Natural killer cell treated with Interleukin-12 subunit alpha and Interleukin-12 subunit beta and Interleukin-15 and Interleukin-18, amount 100 ng/mL, for 72 hours (primary cell): ENCODE data around the gene MSANTD1. TPM values are rescaled to one million over a fixed set of nuclear protein-coding genes. Genes with fewer than 3 reads are reported as not detected.

Experiments used
- ATAC-seq, 2 donors: fragments of 150-1000 bp; cut with Tn5 transposase in 1 of 2; sonication (Bioruptor Pico), chemical (Tn5 transposase) in 1 of 2; 2 replicates each; pipeline ENCODE4 v1.10.0; 2021
- DNase-seq: peaks from one replicate; pipeline ENCODE4 v3.0.0; 2022; ENCODE audit warnings: low spot score
- H3K27ac Mint-ChIP-seq, 2 donors: 1 replicate in 1 of 2; 2 replicates in 1 of 2; pipeline ENCODE4 v1.8.0; 2022; ENCODE audit warnings: mixed read lengths in 2 of 2, mild to moderate bottlenecking in 1 of 2, moderate library complexity in 1 of 2
- H3K27me3 Mint-ChIP-seq, 2 donors: 1 replicate in 1 of 2; 2 replicates in 1 of 2; pipeline ENCODE4 v1.8.0; 2022; ENCODE audit warnings: mixed read lengths in 2 of 2
- H3K36me3 Mint-ChIP-seq: one replicate; pipeline ENCODE4 v1.8.0; 2022; ENCODE audit warnings: mixed read lengths
- H3K4me1 Mint-ChIP-seq, 2 donors: 1 replicate in 1 of 2; 2 replicates in 1 of 2; pipeline ENCODE4 v1.8.0; 2022; ENCODE audit warnings: low read depth in 2 of 2, mixed read lengths in 2 of 2, mild to moderate bottlenecking in 1 of 2
- H3K4me3 Mint-ChIP-seq: one replicate; pipeline ENCODE4 v1.8.0; 2022; ENCODE audit warnings: mixed read lengths
- H3K9me3 Mint-ChIP-seq: 2 replicates; pipeline ENCODE4 v1.8.0; 2022; ENCODE audit warnings: mixed read lengths
- total RNA-seq, 2 donors: library from RNA; stranded (reverse); gene quantifications; one replicate each; pipeline ENCODE4 v1.2.3, GENCODE V29; 2022

Gene MSANTD1
- total RNA-seq, 2 donors from 2014 or later = 1.8 to 2.0 TPM

DNA sequence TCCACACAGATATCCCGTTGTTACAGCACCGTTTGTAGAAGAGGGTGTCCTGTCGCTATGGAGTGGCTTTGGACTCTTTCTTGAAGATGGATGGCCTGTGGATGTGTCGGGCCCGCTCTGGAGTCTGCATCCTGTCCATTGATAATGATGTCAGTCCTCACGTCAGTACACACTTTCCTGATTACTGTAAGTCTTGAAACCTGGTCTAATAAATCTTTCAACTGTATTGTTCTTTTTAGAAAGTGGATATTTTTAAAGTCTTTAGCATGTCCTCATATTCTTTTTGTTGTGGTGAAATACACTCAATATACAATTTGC lies 14.9 kb downstream of the MSANTD1 start:
- no peaks in the 10 kb centered on the region for H3K4me1 Mint-ChIP-seq
- no peaks in the 10 kb centered on the region for H3K27me3 Mint-ChIP-seq
- no peaks in the 10 kb centered on the region for H3K36me3 Mint-ChIP-seq
- H3K9me3 Mint-ChIP-seq = no peaks in the 10 kb centered on the region
- ATAC-seq = no peak
- no peak for DNase-seq
- no peak overlapping the region for H3K27ac Mint-ChIP-seq
- no peak overlapping the region for H3K4me3 Mint-ChIP-seq

DNA sequence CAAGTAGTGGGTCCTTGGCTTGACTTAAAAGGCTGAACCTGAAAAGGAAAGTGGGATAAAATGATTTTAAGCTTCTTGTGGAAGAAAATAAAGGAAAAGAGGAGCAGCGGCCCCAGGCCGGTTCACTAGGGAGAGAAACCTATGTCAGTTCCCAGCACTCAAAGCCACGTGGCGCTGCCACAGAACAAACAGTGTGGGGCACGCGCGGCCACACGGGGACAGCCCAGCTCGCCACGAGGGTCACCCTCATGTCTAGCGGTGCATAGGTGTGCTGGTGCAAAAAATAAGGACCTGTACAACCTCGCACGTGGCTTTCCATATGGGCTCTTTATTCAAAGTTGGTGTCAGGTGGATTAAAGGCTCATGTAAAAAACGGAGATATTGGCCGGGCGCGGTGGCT lies 17.1 kb downstream of the MSANTD1 start:
- H3K27ac Mint-ChIP-seq = peak overlapping the region in 1 of 2 donors; percentile 70
- H3K27me3 Mint-ChIP-seq = no peaks in the 10 kb centered on the region
- no peaks in the 10 kb centered on the region for H3K4me1 Mint-ChIP-seq
- no peak for DNase-seq
- ATAC-seq = no peak
- no peaks in the 10 kb centered on the region for H3K9me3 Mint-ChIP-seq
- H3K4me3 Mint-ChIP-seq = no peak overlapping the region
- H3K36me3 Mint-ChIP-seq = no peaks in the 10 kb centered on the region

GRCh38 chr4:3267576-3268394 lies 18.8 kb downstream of the MSANTD1 start:
- no peak overlapping the region for H3K4me3 Mint-ChIP-seq
- H3K4me1 Mint-ChIP-seq = no peaks in the 10 kb centered on the region
- H3K27ac Mint-ChIP-seq = no peak overlapping the region
- no peaks in the 10 kb centered on the region for H3K27me3 Mint-ChIP-seq
- H3K36me3 Mint-ChIP-seq = no peaks in the 10 kb centered on the region
- no peaks in the 10 kb centered on the region for H3K9me3 Mint-ChIP-seq
- DNase-seq = no peak
- ATAC-seq = peak in 1 of 2 donors; percentile 12

- no peaks in the 10 kb centered on the region for H3K36me3 Mint-ChIP-seq
- H3K27me3 Mint-ChIP-seq = no peaks in the 10 kb centered on the region
- H3K4me3 Mint-ChIP-seq = no peak overlapping the region
- no peaks in the 10 kb centered on the region for H3K4me1 Mint-ChIP-seq
- H3K9me3 Mint-ChIP-seq = no peaks in the 10 kb centered on the region
- ATAC-seq (peak; percentile 9 to 43), DNase-seq (no peak)
- no peak overlapping the region for H3K27ac Mint-ChIP-seq
Observed at GRCh38 chr4:3268395-3269104, 19.6 kb downstream of the MSANTD1 start.

DNA sequence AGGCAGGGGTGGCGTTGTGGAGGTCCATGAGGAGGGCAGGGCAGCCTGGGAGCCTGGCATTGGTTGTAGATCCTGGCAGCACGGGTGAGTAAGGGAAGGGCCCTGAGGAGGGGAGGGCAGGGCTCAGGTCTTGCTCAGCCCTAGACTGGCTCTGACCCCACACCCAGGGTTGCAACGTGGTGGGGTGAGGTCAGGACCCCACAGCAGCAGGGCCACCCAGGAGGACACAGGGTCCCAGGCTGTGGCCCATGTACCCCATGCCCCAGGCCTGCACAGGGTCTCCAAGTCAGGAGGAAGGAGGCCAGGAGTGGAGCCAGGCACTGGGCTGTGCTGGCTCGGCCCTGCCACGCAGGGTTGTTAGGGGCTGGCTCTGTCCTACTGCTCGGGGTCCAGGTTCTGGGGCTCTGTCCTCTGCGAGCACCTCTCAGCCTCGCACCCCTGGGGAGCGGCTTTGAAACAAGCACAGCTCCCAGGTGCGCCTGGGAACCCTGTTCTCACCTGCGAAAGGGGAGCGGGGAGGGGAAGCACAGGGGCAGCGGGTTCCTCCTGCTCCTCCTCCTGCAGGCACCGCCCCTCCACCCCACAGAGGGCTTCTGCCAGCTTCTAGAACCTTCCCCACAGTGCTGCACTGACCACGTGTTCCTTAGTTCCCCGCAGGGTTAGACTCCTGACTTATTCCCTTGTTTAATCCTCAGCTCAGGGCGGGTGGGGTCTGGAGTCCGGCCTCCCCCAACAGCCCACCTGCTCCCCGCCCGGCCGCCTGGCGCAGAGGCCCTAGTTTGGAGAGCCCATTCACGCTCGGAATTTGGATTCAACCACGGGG lies 20.4 kb downstream of the MSANTD1 start:
- no peaks in the 10 kb centered on the region for H3K4me1 Mint-ChIP-seq
- H3K4me3 Mint-ChIP-seq = no peak overlapping the region
- H3K27me3 Mint-ChIP-seq = no peaks in the 10 kb centered on the region
- no peak overlapping the region for H3K27ac Mint-ChIP-seq
- no peaks in the 10 kb centered on the region for H3K36me3 Mint-ChIP-seq
- H3K9me3 Mint-ChIP-seq = no peaks in the 10 kb centered on the region
- DNase-seq = no peak
- ATAC-seq = peak; percentile 38 to 55

GRCh38 chr4:3269991-3270611 lies 21.1 kb downstream of the MSANTD1 start:
- DNase-seq = no peak
- Mint-ChIP-seq H3K27me3 (no peaks in the 10 kb centered on the region), H3K27ac (no peak overlapping the region), H3K4me3 (no peak overlapping the region), H3K9me3 (no peaks in the 10 kb centered on the region), H3K4me1 (no peaks in the 10 kb centered on the region), H3K36me3 (no peaks in the 10 kb centered on the region)
- no peak for ATAC-seq

DNA sequence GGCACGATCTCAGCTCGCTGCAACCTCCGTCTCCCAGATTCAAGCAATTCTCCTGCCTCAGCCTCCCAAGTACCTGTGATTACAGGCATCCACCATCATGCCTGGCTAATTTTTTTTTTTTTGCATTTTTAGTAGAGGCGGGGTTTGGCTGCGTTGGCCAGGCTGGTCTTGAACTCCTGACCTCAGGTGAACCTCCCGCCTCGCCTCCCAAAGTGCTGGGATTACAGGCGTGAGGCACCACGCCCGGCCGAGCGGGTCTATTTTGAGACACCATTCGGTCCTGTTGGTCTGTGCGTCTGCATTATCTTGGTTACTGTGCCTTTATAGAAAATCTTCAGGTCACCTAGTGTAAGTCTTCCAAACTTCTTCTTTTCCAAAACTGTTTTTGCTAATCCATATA lies 22.2 kb downstream of the MSANTD1 start:
- DNase-seq (no peak), ATAC-seq (no peak)
- Mint-ChIP-seq H3K27ac (no peak overlapping the region), H3K9me3 (no peaks in the 10 kb centered on the region), H3K4me1 (no peaks in the 10 kb centered on the region), H3K27me3 (no peaks in the 10 kb centered on the region), H3K4me3 (no peak overlapping the region), H3K36me3 (no peaks in the 10 kb centered on the region)

GRCh38 chr4:3276986-3277385 lies 28.0 kb downstream of the MSANTD1 start:
- no peak for ATAC-seq

DNA sequence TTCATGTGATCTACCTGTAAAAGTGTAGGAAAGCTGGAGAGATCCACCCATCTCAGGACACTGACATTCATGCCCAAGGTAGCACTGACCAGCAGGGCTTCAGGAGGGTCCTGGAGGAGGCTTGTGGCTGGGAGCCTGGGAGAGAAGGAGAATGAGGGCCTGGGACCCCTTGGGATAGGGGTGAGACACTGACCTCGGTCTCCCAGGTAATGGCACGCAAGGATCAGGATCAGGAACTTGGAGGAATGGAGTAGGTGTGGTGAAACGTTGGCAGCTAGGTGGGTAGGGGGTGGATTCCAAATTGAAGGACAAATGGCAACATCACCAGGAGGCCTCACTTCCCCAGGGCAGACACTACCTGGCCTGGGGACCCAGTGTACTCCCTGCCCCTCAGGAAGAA lies 31.5 kb downstream of the MSANTD1 start:
- Mint-ChIP-seq H3K27ac (no peak overlapping the region), H3K9me3 (no peaks in the 10 kb centered on the region), H3K27me3 (peaks cover 4 to 7% of the 10 kb centered on the region in 2 donors), H3K36me3 (no peaks in the 10 kb centered on the region), H3K4me1 (no peaks in the 10 kb centered on the region), H3K4me3 (no peak overlapping the region)
- no peak for ATAC-seq
- DNase-seq = no peak

More at GRCh38 chr4:3276986-3277385, 28.0 kb downstream of the MSANTD1 start:
- peaks cover 4 to 7% of the 10 kb centered on the region in 2 donors for H3K27me3 Mint-ChIP-seq
- H3K9me3 Mint-ChIP-seq = no peaks in the 10 kb centered on the region
- no peaks in the 10 kb centered on the region for H3K4me1 Mint-ChIP-seq
- no peak for DNase-seq
- no peak overlapping the region for H3K27ac Mint-ChIP-seq
- H3K36me3 Mint-ChIP-seq = no peaks in the 10 kb centered on the region
- no peak overlapping the region for H3K4me3 Mint-ChIP-seq

- H3K4me1 Mint-ChIP-seq = no peaks in the 10 kb centered on the region
- ATAC-seq (no peak), DNase-seq (no peak)
- no peak overlapping the region for H3K4me3 Mint-ChIP-seq
- H3K9me3 Mint-ChIP-seq = no peaks in the 10 kb centered on the region
- no peaks in the 10 kb centered on the region for H3K36me3 Mint-ChIP-seq
- H3K27me3 Mint-ChIP-seq = peaks cover 0 to 4% of the 10 kb centered on the region in 2 donors
- H3K27ac Mint-ChIP-seq = no peak overlapping the region
Observed at GRCh38 chr4:3283483-3283882, 34.5 kb downstream of the MSANTD1 start.

- Mint-ChIP-seq H3K27me3 (peaks cover 0 to 5% of the 10 kb centered on the region in 2 donors), H3K36me3 (no peaks in the 10 kb centered on the region), H3K4me3 (no peak overlapping the region), H3K27ac (no peak overlapping the region), H3K9me3 (no peaks in the 10 kb centered on the region), H3K4me1 (no peaks in the 10 kb centered on the region)
- DNase-seq (no peak), ATAC-seq (no peak)
Observed at GRCh38 chr4:3283916-3284315, 35.0 kb downstream of the MSANTD1 start.

GRCh38 chr4:3284734-3285557 lies 36.0 kb downstream of the MSANTD1 start:
- Mint-ChIP-seq H3K9me3 (no peaks in the 10 kb centered on the region), H3K27ac (no peak overlapping the region), H3K4me1 (no peaks in the 10 kb centered on the region), H3K36me3 (no peaks in the 10 kb centered on the region), H3K4me3 (no peak overlapping the region), H3K27me3 (peaks cover 0 to 7% of the 10 kb centered on the region in 2 donors)
- DNase-seq (no peak), ATAC-seq (no peak)
